Globus pallidus (tissue), 1 donor: Measurements from ENCODE around the gene KIF1A.

Source experiments
- DNase-seq: peaks from one replicate; pipeline ENCODE4 v3.0.0-alpha.2; 2015; ENCODE audit warnings: low spot score

The KIF1A gene

DNA sequence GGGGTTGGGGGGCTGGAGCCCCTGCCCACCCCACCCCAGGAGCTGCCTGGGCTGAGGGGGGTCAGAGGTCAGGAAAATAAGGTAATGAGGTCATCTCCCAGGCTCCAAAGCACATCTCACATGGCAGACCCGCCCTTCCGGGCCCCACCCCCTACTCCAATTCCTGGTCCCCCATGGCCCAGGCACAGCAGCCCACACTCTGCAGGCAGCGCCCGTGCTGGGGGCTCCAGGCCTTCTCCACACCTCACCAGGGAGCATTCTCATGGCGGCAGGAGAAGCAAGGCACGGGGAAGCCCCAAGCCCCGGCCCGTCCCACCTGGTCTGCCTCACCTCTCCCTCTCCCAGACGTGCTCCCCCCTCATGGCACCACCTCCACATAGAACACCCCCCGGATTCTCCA lies 84.5 kb downstream of the KIF1A start:
- DNase-seq: no peak

- DNase-seq: no peak
These were observed 85.3 kb downstream of the KIF1A start for GRCh38 chr2:240734756-240735155.

- DNase-seq: no peak
These were observed 86.1 kb downstream of the KIF1A start for GRCh38 chr2:240733803-240734495.

DNA sequence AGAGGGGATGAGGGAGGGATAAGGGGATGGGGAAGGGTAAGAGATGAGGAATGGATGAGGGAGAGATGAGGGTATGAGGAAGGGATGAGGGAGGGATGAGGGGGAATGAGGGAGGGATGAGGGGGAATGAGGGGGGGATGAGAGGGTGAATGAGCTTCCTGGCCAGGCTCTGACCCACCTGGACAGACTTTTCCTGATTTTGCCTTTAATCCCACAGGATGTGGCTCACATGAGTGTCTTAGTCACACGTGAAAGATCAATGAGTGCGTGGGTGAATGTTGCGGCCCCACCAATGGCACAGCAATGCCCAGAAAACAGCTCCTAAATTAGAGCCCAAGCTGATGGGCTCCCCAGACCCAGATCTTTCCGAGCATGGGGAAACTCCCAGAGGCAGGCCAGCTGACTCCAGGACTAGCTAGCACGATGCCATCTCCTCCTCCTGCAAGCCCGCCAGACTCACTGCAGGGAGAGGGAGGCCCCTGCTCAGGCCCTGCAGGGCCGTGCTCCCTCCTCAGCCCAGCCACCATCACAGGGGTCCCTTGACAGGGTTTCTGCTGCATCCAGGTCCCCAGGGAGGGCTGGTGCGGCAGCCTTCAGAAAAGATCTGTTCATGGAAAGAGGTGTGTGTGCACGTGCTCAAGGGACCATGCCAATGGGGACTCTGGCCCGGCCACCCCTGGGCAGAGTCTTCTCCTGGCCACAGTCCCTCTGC lies 87.0 kb downstream of the KIF1A start:
- DNase-seq: no peak

DNA sequence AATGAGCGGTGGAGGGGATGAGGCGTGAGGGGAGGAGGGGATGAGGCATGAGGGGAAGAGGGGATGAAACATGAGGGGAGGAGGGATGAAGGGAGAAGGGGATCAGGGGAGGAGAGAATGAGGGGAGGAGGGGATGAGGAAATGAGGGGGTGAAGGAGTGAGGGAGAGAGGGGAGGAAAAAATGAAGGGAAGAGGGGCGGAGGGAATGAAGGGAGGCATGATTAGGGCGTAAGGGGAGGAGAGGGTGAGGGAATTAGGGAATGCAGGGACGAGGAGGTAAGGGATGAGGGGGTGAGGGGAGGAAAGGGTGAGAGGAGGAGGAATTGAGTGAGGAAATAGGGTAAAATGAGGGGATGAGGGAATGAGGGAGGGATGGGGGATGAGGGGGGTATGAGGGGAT lies 87.8 kb downstream of the KIF1A start:
- DNase-seq: no peak

- DNase-seq: no peak
These were observed 88.9 kb downstream of the KIF1A start for GRCh38 chr2:240731178-240731545.

DNA sequence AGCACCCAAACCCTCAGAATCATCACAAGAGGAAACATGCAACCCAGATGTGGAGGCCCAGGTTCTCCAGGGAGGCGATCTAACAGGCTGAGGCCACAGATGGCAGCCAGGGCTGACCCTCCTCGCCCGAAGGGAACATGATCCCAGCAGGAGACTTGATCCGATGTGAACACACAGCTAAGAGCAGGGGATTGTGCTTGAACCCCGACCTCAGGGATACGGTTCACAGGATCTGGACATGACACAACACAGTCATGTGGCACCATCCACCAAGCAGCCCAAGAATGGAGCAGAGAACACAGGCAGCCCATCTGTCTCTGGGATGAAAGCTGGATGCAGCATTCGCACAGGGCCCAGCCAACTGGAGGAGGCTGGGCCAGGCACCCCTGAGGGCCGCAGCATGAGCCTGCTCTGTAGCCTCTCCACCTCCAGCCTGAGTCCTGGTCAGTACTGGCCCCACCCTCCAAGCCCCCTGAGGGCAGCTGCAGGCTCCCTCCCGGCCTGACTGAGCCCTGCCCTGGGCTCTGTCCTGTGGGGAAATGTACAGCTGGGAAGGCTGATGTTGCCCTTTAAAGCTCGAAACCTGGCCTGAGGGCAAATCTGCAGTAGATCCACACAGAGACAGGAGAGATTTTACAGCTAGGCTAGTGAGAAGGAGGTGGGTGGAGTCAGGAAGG lies 89.4 kb downstream of the KIF1A start:
- no peak for DNase-seq

DNA sequence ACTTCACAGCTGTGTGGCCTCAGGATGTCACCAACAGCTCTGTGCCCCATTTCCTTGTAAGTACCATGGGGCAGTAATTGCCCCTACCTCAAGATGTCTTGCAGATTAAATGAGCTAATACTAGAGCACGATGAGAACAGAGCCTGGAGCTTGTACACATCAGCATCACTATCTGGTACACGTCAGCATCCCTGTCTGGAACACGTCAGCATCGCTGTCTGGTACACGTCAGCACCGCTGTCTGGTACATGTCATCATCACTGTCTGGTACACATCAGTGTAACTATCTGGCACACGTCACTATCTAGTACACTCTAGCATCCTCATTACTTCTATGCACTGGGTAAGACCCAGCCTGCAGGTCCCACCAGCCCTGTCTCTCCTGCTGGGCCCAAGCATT lies 91.2 kb downstream of the KIF1A start:
- DNase-seq: no peak

- no peak for DNase-seq
These were observed 91.7 kb downstream of the KIF1A start for GRCh38 chr2:240728361-240728760.

- no peak for DNase-seq
These were observed 92.1 kb downstream of the KIF1A start for GRCh38 chr2:240727913-240728312.

DNA sequence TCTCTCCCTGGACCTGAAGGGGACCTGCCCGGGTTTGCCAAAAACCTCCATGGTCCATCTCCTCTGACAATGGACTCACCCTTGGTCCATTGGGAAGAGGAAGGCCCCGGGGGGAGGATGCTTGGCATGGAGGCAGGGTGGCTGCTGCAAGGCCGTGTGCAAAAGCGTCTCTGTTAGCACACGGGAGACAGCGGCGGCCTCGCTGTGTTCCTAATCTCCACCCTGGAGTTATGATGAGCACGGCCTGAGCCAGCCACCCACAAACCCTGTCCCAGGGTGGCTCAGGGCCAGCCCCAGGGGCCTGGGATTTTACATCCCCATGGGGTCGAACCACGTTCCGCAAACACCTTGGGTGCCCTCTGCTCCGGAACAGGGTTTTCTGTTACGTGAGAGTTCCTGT lies 92.6 kb downstream of the KIF1A start:
- DNase-seq: no peak

DNA sequence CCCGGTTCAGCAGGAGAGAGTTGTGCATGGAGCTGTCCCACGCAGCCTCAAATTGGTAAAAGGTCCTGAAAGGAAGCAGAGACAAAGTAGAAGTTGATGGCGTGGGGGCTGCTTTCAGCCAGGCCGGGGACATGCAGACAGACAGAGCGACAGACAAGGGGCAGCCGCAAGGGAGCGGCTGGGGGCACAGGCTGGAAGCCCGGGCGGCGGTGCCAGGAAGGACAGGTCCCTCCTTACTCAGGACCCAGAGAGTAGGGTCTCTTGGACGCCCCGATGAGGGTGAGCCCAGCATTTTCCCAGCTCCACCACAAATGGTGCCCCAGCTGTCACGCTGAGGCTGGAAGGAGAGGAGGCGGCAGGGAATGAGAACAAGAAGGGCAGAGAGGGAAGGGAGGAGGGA lies 93.1 kb downstream of the KIF1A start:
- DNase-seq: no peak

- no peak for DNase-seq
These were observed 94.3 kb downstream of the KIF1A start for GRCh38 chr2:240725671-240726070.

- no peak for DNase-seq
These were observed 94.8 kb downstream of the KIF1A start for GRCh38 chr2:240725266-240725665.

DNA sequence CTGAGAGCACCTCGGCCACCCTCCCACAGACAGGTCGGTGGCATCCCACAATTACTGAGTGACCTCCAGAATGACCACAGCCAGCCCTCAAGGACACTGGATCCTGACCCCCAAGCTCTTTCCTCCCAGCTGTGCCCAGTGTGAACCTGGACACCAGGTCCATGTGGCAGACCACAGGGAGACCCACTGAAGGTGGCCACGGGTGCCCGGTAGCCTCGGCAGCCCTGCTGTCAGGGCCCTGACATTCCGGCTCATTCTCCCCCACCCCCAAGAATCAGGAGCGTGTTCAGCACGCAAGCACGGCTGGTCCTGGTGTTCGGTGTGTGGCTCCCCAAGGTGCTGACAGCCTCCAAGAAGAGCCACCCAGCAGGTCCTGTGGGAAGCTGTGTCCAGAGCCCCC lies 95.6 kb downstream of the KIF1A start:
- DNase-seq: no peak

DNA sequence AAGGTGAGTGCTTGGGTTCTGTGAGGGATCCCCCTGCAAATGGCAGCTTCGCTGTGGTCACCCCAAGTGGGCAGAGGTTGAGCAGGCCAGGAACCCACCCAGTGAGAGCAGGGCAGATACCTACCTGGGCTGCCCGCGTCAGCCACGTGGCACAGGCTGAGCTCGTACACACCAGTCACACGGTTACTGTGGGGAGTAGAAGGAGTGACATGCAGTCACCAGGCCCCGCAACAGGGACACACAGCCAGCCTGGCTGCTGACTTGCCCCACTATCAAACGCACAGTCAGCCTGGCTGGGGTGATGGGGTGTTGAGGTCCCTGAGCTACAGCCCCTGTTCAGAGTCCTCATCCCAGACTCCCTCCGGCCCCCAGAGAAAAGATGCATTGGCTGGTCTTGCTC lies 96.2 kb downstream of the KIF1A start:
- no peak for DNase-seq

- no peak for DNase-seq
These were observed 97.0 kb downstream of the KIF1A start for GRCh38 chr2:240722796-240723735.

DNA sequence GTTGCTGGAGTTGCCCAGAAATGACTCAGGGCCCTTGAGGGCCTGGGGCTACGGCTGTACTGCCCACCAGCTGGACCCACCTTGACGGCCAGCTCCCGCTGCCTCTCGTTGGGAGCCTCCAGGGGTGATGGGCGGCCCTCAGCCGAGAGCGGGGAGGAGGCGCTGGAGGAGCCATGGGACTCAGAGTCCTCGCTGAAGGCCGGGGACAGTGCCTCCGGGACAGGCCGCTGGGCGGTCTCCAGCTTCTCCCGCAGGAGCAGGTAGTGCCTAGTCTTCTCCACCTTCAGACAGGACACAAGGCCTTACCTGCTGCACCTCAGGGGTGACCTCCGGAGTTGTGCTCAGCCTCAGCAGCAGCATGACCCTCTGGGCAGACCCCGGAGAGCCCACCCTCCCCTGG lies 97.6 kb downstream of the KIF1A start:
- no peak for DNase-seq

DNA sequence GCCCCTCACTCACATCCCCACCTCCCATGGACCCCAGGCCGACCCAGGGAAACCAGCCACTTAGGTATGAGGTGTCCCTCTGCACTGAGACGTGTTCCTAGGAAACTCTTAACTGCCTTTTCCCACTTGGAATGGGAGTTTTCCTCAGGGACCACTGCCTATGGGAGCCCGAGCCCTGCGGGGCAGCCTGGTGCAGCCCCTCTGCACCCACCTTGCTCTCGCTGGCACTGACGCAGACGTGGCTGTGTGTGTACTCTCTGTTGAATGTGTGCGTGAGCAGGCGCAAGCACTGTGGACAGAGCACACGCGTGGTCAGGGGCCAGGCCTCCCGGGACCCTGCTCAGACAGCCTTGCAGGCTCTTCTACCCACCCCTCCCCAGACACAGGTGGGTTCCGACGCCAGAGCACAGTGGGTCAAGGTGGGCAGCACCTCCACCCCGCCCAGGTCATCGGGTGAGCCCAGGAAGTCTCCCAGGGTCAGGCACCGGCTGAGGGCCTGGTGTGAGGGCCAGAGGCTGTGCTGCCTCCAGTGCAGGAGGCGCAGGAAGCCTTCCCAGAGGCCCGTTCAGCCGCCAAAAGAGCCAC lies 98.3 kb downstream of the KIF1A start:
- no peak for DNase-seq

- peak; percentile 14 for DNase-seq
These were observed 99.1 kb downstream of the KIF1A start for GRCh38 chr2:240720686-240721595.
